Esophagus mucosa (tissue), 1 donor: ENCODE measurements around the gene ADPRHL1. TPM values are rescaled to one million over a fixed set of nuclear protein-coding genes. Genes with fewer than 3 reads are reported as not detected.

Experiments
- total RNA-seq: library from RNA; stranded (reverse); gene quantifications from one replicate; pipeline ENCODE4 v1.2.4, GENCODE V29; 2023
- donor health status: DM: yes; HTN: yes; CAD: no.

The ADPRHL1 gene
- total RNA-seq, 1 donor from 2014 or later, result 2.5 TPM

Other genes starting within 250 kb of the ADPRHL1 start
- gene PCID2, start 244.8 kb downstream of the ADPRHL1 start, total RNA-seq, result 23.1 TPM
- 48.3 TPM for gene CUL4A, start 243.9 kb downstream of the ADPRHL1 start, total RNA-seq
- gene LAMP1, start 156.2 kb downstream of the ADPRHL1 start, total RNA-seq, result 144 TPM
- gene GRTP1, start 89.4 kb downstream of the ADPRHL1 start, total RNA-seq, result 15.1 TPM
- gene DCUN1D2, start 37.2 kb upstream of the ADPRHL1 start, total RNA-seq, result 8.4 TPM
- gene TFDP1, start 131.3 kb upstream of the ADPRHL1 start, total RNA-seq, result 82.2 TPM
- gene ATP4B, start 204.7 kb upstream of the ADPRHL1 start, total RNA-seq, result not detected
- not detected for gene GRK1, start 213.7 kb upstream of the ADPRHL1 start, total RNA-seq